ENCODE measurements around the gene CHRNA1.
"Not testable (repeated sequence)": the region's sequence is repeated elsewhere in the genome, so short reads cannot be mapped to it uniquely, and the experiment has no call there.

CHRNA1 gene

GRCh38 chr2:174713686-174714085 is 50.6 kb downstream of the CHRNA1 start:
- no peak for DNase-seq

GRCh38 chr2:174711206-174711605 is 53.1 kb downstream of the CHRNA1 start:
- DNase-seq = no peak

DNA sequence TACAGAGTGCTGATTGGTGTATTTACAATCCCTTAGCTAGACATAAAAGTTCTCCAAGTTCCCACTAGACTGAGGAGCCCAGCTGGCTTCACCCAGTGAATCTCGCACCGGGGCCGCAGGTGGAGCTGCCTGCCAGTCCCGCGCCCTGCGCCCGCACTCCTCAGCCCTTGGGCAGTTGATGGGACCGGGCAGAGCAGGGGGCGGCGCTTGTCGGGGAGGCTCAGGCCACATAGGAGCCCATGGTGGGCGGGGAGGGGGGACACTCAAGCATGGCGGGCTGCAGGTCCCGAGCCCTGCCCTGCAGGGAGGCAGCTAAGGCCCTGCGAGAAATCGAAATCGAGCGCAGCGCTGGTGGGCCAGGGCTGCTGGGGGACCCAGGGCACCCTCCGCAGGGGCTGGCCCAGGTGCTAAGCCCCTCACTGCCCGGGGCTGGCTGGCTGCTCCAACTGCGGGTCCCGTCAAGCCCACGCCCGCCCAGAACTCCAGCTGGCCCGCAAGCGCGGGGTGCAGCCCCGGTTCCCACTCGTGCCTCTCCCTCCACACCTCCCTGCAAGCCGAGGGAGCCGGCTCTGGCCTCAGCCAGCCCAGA is 54.8 kb downstream of the CHRNA1 start:
- DNase-seq = not testable (repeated sequence)

- DNase-seq = no peak
Measured at GRCh38 chr2:174708713-174709112, 55.6 kb downstream of the CHRNA1 start.

GRCh38 chr2:174705321-174705720 is 59.0 kb downstream of the CHRNA1 start:
- DNase-seq = no peak

DNA sequence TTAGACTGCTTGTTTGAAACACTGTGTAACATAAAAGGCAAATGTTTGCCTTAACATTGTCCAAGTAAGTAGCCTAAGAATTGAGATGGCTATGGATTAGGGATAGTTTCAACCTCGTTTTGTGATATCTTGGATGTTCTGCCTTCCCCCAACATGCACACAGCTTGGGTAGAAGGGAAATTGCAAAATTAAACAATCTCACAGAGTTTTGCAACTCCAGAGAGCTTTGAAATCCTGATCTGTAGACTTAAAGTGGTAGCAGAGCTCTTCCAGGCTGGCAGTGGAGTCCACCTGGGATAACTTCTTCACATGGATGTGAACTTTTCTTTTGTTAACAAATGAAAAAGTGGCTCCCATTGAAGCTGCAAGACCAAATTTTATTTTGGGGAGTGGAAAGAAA is 59.6 kb downstream of the CHRNA1 start:
- DNase-seq = peak; percentile 71 to 86

GRCh38 chr2:174704061-174704460 is 60.2 kb downstream of the CHRNA1 start:
- peak; percentile 30 to 77 for DNase-seq

DNA sequence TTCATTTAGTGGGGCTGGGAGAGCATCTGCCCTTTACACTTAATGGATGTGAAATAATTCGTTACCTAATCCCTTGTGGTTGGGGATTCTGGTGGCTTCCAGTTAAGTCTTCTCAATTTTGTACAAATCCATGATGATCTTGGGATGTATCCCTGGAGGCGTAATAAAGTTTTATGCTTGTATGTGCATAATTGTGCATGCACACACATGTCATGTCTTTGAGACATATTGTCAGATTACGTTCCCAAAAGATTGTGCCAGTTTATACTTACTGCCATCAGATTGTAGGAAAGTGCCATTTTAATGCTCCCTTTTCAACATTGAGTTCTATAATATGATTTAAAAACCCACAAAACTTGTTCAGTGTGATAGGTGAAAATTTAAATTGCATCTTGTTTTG is 60.8 kb downstream of the CHRNA1 start:
- DNase-seq = peak in 1 of 2 donors; percentile 26

DNA sequence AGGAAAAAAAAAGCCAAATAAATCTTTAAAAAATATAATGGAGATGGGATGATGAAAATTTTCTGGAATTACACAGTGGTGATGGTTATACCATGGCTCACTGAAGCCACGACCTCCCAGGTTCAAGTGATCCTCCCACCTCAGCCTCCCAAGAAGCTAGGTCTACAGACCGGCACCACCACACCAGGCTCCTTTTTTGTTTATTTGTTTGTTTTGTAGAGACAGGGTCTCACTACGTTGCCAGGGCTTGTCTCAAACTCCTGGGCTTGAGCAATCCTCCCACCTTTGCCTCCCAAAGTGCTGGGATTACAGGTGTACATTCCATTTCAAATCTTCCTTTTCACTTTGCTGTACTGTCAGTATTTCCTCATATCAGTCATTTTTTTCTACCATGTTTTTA is 61.7 kb downstream of the CHRNA1 start:
- DNase-seq = no peak

- DNase-seq = peak; percentile 40 to 61
Measured at GRCh38 chr2:174699993-174700766, 64.1 kb downstream of the CHRNA1 start.

Measured in inflammatory macrophage (primary cell).